ENCODE data around the gene CCDC172.

Gene CCDC172

GRCh38 chr10:116421815-116422214, 97.6 kb downstream of the CCDC172 start:
- DNase-seq = no peak
- no peaks in the 10 kb centered on the region for H3K4me1 ChIP-seq (ENCODE audit: control insufficient read depth, insufficient read depth, low read length, poor library complexity, severe bottlenecking)
- no peaks in the 10 kb centered on the region for H3K27me3 ChIP-seq (replicated peaks; ENCODE audit: control insufficient read depth, insufficient read depth, low read length, poor library complexity, severe bottlenecking)
- no peaks in the 10 kb centered on the region for H3K36me3 ChIP-seq (ENCODE audit: control insufficient read depth, insufficient read depth, low read length)
- no peak overlapping the region for H3K27ac ChIP-seq (ENCODE audit: insufficient read depth, low read length, poor library complexity, severe bottlenecking)
- no peak overlapping the region for H3K4me3 ChIP-seq (ENCODE audit: insufficient read depth, low read depth, low read length, poor library complexity, severe bottlenecking)
- no peaks in the 10 kb centered on the region for H3K9me3 ChIP-seq (ENCODE audit: control insufficient read depth, low read length)

GRCh38 chr10:116427671-116428070, 103.4 kb downstream of the CCDC172 start, which contains the start of gene PNLIPRP3:
TSS of gene PNLIPRP3 (plus strand) at chr10:116427847. CDS start at chr10:116428013, 166 bp downstream.
- H3K36me3 ChIP-seq (ENCODE audit: control insufficient read depth, insufficient read depth, low read length) = no peaks in the 10 kb centered on the region
- no peak for DNase-seq
- no peak within 1 kb of the TSS for H3K27ac ChIP-seq (ENCODE audit: insufficient read depth, low read length, poor library complexity, severe bottlenecking)
- H3K9me3 ChIP-seq (ENCODE audit: control insufficient read depth, low read length) = no peaks in the 10 kb centered on the region
- no peaks in the 10 kb centered on the region for H3K4me1 ChIP-seq (ENCODE audit: control insufficient read depth, insufficient read depth, low read length, poor library complexity, severe bottlenecking)
- H3K4me3 ChIP-seq (ENCODE audit: insufficient read depth, low read depth, low read length, poor library complexity, severe bottlenecking) = no peak within 1 kb of the TSS
- H3K27me3 ChIP-seq (replicated peaks; ENCODE audit: control insufficient read depth, insufficient read depth, low read length, poor library complexity, severe bottlenecking) = no peaks in the 10 kb centered on the region

- Histone ChIP-seq H3K4me3 (ENCODE audit: insufficient read depth, low read depth, low read length, poor library complexity, severe bottlenecking) (no peak overlapping the region), H3K27ac (ENCODE audit: insufficient read depth, low read length, poor library complexity, severe bottlenecking) (no peak overlapping the region)
Observed at GRCh38 chr10:116429288-116429977, 105.2 kb downstream of the CCDC172 start.

More at GRCh38 chr10:116429288-116429977, 105.2 kb downstream of the CCDC172 start:
- Histone ChIP-seq H3K27me3 (replicated peaks; ENCODE audit: control insufficient read depth, insufficient read depth, low read length, poor library complexity, severe bottlenecking) (no peaks in the 10 kb centered on the region), H3K4me1 (ENCODE audit: control insufficient read depth, insufficient read depth, low read length, poor library complexity, severe bottlenecking) (no peaks in the 10 kb centered on the region), H3K9me3 (ENCODE audit: control insufficient read depth, low read length) (no peaks in the 10 kb centered on the region), H3K36me3 (ENCODE audit: control insufficient read depth, insufficient read depth, low read length) (no peaks in the 10 kb centered on the region)
- no peak for DNase-seq

Data from effector memory CD4-positive, alpha-beta T cell (primary cell).